ENCODE data around the gene SLC8B1. TPM values are rescaled to one million over a fixed set of nuclear protein-coding genes. Genes with fewer than 3 reads are reported as not detected.
A peak's percentile ranks its signal among the peaks of the same experiment; 100 is the strongest.

Gene SLC8B1
- total and polyA plus RNA-seq, 2 of the 4 experiments (the other 2 are of a cell fraction), result 4.1 to 10.2 TPM

- Histone ChIP-seq H2BK120ac (ENCODE audit: low read depth, low read length) (no peak overlapping the region), H3K18ac (ENCODE audit: low read depth, low read length) (no peak overlapping the region), H2BK15ac (ENCODE audit: low read depth, low read length) (no peak overlapping the region; the same call in 2 of the 3 replicates), H3K36me3 (ENCODE audit: control insufficient read depth, insufficient read depth, low read length) (peaks cover 9% of the 10 kb centered on the region; the same call in 1 of the 2 replicates), H2BK5ac (ENCODE audit: low read depth, low read length, poor library complexity, severe bottlenecking) (no peak overlapping the region), H4K8ac (ENCODE audit: low read depth in 2 of 2, low read length in 2 of 2) (no peak overlapping the region; a peak in 1 of 4 replicates), H2BK20ac (ENCODE audit: low read depth, low read length) (no peak overlapping the region), H3K27me3 (ENCODE audit: control insufficient read depth, insufficient read depth, low read length) (no peaks in the 10 kb centered on the region), H3K14ac (replicated peaks; ENCODE audit: low read depth, low read length) (no peak overlapping the region; the same call in 1 of the 2 replicates), H3K4me2 (ENCODE audit: low read depth, low read length) (no peak overlapping the region), H4K20me1 (ENCODE audit: insufficient read depth, low read length) (no peaks in the 10 kb centered on the region), H2AK5ac (ENCODE audit: low read depth, low read length) (peak overlapping the region; percentile 33; the same call in 1 of the 2 replicates), H3K4me3 (ENCODE audit: insufficient read depth, low read depth, low read length) (no peak overlapping the region), H3K9me3 (ENCODE audit: control insufficient read depth, insufficient read depth, low read length) (no peaks in the 10 kb centered on the region), H3K4me1 (ENCODE audit: control insufficient read depth, insufficient read depth, low read length) (peaks cover 11% of the 10 kb centered on the region), H4K5ac (ENCODE audit: low read depth, low read length) (no peak overlapping the region), H3K9me1 (ENCODE audit: insufficient read depth, low read length) (peaks cover 14% of the 10 kb centered on the region; the same call in 1 of the 2 replicates), H4K91ac (ENCODE audit: insufficient read depth, low read depth, low read length) (no peak overlapping the region), H3K4ac (ENCODE audit: low read depth, low read length) (no peak overlapping the region), H3K23ac (ENCODE audit: low read depth, low read length) (no peak overlapping the region), H3K27ac (ENCODE audit: insufficient read depth, low read length) (no peak overlapping the region), H2AFZ (replicated peaks; ENCODE audit: low read length, poor library complexity) (no peak overlapping the region), H3K9ac (ENCODE audit: low read depth, low read length) (no peak overlapping the region), H3K79me1 (ENCODE audit: low read depth in 1 of 2, low read length in 2 of 2) (no peaks in the 10 kb centered on the region), H2AK9ac (replicated peaks; ENCODE audit: low read depth, low read length, poor library complexity) (no peak overlapping the region), H3K56ac (ENCODE audit: extremely low read depth, insufficient read depth, low read length) (no peak overlapping the region)
- TF ChIP-seq, protein P1, sequence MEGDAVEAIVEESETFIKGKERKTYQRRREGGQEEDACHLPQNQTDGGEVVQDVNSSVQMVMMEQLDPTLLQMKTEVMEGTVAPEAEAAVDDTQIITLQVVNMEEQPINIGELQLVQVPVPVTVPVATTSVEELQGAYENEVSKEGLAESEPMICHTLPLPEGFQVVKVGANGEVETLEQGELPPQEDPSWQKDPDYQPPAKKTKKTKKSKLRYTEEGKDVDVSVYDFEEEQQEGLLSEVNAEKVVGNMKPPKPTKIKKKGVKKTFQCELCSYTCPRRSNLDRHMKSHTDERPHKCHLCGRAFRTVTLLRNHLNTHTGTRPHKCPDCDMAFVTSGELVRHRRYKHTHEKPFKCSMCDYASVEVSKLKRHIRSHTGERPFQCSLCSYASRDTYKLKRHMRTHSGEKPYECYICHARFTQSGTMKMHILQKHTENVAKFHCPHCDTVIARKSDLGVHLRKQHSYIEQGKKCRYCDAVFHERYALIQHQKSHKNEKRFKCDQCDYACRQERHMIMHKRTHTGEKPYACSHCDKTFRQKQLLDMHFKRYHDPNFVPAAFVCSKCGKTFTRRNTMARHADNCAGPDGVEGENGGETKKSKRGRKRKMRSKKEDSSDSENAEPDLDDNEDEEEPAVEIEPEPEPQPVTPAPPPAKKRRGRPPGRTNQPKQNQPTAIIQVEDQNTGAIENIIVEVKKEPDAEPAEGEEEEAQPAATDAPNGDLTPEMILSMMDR (conservative IDR thresholded peaks at IDR 0.05; ENCODE audit: low read depth, low read length), result no peak
- TF ChIP-seq MAZ (IDR thresholded peaks at IDR 0.05; ENCODE audit: borderline replicate concordance, low read depth, low read length) (no peak), MXI1 (IDR thresholded peaks at IDR 0.05; ENCODE audit: borderline replicate concordance, low read depth, low read length) (no peak), RCOR1 (IDR thresholded peaks at IDR 0.05; ENCODE audit: insufficient replicate concordance, low read length) (no peak), NFE2L2 (IDR thresholded peaks at IDR 0.05; ENCODE audit: low read depth, low read length) (no peak), MAFK (IDR thresholded peaks at IDR 0.05; ENCODE audit: low read depth, low read length) (no peak), RFX5 (IDR thresholded peaks at IDR 0.05; ENCODE audit: low read depth, low read length) (no peak), FOS (IDR thresholded peaks at IDR 0.05; ENCODE audit: low read depth, low read length) (no peak), SMC3 (IDR thresholded peaks at IDR 0.05; ENCODE audit: low read depth, low read length) (no peak), CEBPB (IDR thresholded peaks at IDR 0.05; ENCODE audit: low read depth, low read length) (no peak), POLR2A (IDR thresholded peaks at IDR 0.05; ENCODE audit: low read depth, low read length) (no peak), BHLHE40 (IDR thresholded peaks at IDR 0.05; ENCODE audit: low read depth, low read length) (no peak), RAD21 (IDR thresholded peaks at IDR 0.05; ENCODE audit: low read length) (no peak), USF2 (IDR thresholded peaks at IDR 0.05; ENCODE audit: low read depth, low read length) (no peak)
- TF ChIP-seq, protein P2, sequence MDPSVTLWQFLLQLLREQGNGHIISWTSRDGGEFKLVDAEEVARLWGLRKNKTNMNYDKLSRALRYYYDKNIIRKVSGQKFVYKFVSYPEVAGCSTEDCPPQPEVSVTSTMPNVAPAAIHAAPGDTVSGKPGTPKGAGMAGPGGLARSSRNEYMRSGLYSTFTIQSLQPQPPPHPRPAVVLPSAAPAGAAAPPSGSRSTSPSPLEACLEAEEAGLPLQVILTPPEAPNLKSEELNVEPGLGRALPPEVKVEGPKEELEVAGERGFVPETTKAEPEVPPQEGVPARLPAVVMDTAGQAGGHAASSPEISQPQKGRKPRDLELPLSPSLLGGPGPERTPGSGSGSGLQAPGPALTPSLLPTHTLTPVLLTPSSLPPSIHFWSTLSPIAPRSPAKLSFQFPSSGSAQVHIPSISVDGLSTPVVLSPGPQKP (IDR thresholded peaks at IDR 0.05; ENCODE audit: borderline replicate concordance, low read depth, low read length), result no peak
- no TSS peak for BruUV-seq (replicated peaks)
- ChIA-PET CTCF (no interaction called here), POLR2A (ENCODE audit: unreplicated experiment) (no interaction called here)
- DNase-seq, result no peak
- dilution Hi-C loops (cut with HindIII; ENCODE audit: low sequenced_read_pairs, unreplicated experiment), result no loop called here
- in situ Hi-C loops (cut with MboI; ENCODE audit: low sequenced_read_pairs), result no loop called here
- ATAC-seq (ENCODE audit: low read depth), result no peak
- WGBS, 2 experiments (ENCODE audit: extremely low coverage in 2 of 2, insufficient read length in 1 of 2), result no CpG with 5 or more reads among the region's 5 CpGs
- intact Hi-C loops (cut with micrococcal nuclease), result loop anchor here (5.0 kb wide), 1 partner anchor 101 kb away; no protein-coding TSS in a partner anchor
Measured at GRCh38 chr12:113298472-113298817, 36.5 kb downstream of the SLC8B1 start.

Measured in IMR-90 (cell line).